Measurements from ENCODE around the gene TET2.

TET2 gene

GRCh38 chr4:105171912-105172311 lies 25.2 kb downstream of the TET2 start:
- DNase-seq = no peak
- peaks cover 6% of the 10 kb centered on the region for H3K27me3 Mint-ChIP-seq (ENCODE audit: low read depth, poor library complexity)
- H3K27ac Mint-ChIP-seq = no peak overlapping the region
- no peak overlapping the region for H3K4me3 Mint-ChIP-seq
- no peak for TF ChIP-seq CTCF (IDR thresholded peaks at IDR 0.05)
- no peaks in the 10 kb centered on the region for H3K4me1 Mint-ChIP-seq
- H3K36me3 Mint-ChIP-seq (ENCODE audit: low read depth) = peaks cover 49% of the 10 kb centered on the region
- peaks cover 13% of the 10 kb centered on the region for H3K9me3 Mint-ChIP-seq

GRCh38 chr4:105174098-105174497 lies 27.4 kb downstream of the TET2 start:
- H3K36me3 Mint-ChIP-seq (ENCODE audit: low read depth) = peaks cover 37% of the 10 kb centered on the region
- no peak for TF ChIP-seq CTCF (IDR thresholded peaks at IDR 0.05)
- no peak overlapping the region for H3K27ac Mint-ChIP-seq
- H3K9me3 Mint-ChIP-seq = peaks cover 13% of the 10 kb centered on the region
- H3K27me3 Mint-ChIP-seq (ENCODE audit: low read depth, poor library complexity) = peaks cover 6% of the 10 kb centered on the region
- H3K4me3 Mint-ChIP-seq = no peak overlapping the region
- DNase-seq = no peak
- no peaks in the 10 kb centered on the region for H3K4me1 Mint-ChIP-seq

- H3K27me3 Mint-ChIP-seq (ENCODE audit: low read depth, poor library complexity) = no peaks in the 10 kb centered on the region
- H3K4me1 Mint-ChIP-seq = peaks cover 12% of the 10 kb centered on the region
- no peak overlapping the region for H3K4me3 Mint-ChIP-seq
- peaks cover 19% of the 10 kb centered on the region for H3K36me3 Mint-ChIP-seq (ENCODE audit: low read depth)
- peaks cover 8% of the 10 kb centered on the region for H3K9me3 Mint-ChIP-seq
- no peak for TF ChIP-seq CTCF (IDR thresholded peaks at IDR 0.05)
- no peak for DNase-seq
- no peak overlapping the region for H3K27ac Mint-ChIP-seq
Observed at GRCh38 chr4:105179539-105180401, 33.1 kb downstream of the TET2 start.

- Mint-ChIP-seq H3K4me1 (peaks cover 12% of the 10 kb centered on the region), H3K4me3 (no peak overlapping the region), H3K27ac (peak overlapping the region; percentile 9), H3K9me3 (no peaks in the 10 kb centered on the region), H3K27me3 (ENCODE audit: low read depth, poor library complexity) (no peaks in the 10 kb centered on the region), H3K36me3 (ENCODE audit: low read depth) (peaks cover 13% of the 10 kb centered on the region)
- no peak for DNase-seq
- TF ChIP-seq CTCF (IDR thresholded peaks at IDR 0.05) = no peak
Observed at GRCh38 chr4:105181259-105181658, 34.6 kb downstream of the TET2 start.

DNA sequence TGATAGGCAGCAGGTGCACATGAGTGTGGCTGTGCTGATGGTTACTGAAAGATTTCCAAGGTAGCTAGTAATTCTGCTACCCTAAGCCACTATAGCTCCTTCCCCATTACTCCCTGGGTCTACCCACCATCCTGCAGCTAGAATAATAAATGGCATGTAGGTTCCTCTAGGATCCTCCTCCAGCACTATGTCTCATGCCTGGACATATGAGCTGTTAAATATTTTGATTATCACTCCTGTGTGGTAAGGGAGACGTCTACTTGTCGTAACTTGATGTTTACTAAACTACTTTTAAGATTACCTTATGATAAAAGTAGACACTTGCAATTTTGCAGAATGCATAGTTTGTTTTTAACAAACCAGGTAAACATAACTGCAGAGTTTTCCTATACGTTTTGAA lies 35.5 kb downstream of the TET2 start:
- Mint-ChIP-seq H3K9me3 (no peaks in the 10 kb centered on the region), H3K27me3 (ENCODE audit: low read depth, poor library complexity) (no peaks in the 10 kb centered on the region), H3K27ac (no peak overlapping the region), H3K4me1 (peaks cover 12% of the 10 kb centered on the region), H3K4me3 (no peak overlapping the region), H3K36me3 (ENCODE audit: low read depth) (peaks cover 9% of the 10 kb centered on the region)
- DNase-seq = no peak
- TF ChIP-seq CTCF (IDR thresholded peaks at IDR 0.05) = no peak

All from nephron progenitor cell (in vitro differentiated cells).